ENCODE data around the gene MORC3.

DNA sequence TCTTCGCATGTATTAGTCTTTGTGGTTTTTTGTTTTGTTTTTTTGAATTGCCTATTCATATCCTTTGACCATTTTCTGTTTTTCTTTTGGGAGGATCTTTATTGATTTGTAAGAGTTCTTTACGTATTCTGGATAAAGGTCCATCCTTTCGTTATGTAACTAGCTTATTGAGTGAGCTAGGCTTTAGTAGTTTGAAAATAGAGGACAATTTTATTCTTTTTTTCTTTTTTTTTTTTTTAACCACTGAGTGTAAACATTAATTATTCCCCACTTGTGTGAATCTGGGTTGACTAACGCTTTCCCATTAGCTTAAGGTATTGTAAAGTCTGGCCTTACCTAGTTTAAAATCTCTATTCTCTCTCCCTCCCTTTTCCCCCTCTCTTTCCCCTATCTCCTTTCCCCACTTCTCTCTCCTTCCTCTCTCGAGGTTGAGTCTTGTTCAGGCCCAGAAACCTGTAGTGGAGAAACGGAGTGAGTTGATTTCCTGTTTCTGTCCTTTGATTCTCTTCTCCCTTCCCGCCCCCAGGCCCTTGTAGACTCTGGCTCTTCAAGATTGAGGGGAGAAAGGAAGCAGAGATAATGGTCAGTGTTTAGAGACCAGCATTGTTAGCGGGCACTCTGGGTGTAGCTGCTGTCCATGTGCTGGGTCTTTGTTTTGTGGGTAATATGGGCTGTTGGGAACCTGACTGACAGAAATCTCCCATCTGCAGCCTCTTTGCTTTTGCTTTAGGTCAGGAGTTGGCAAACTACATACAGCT, 1.5 kb downstream of the MORC3 start:
- no peak for TF ChIP-seq POLR2A (IDR thresholded peaks at IDR 0.05; ENCODE audit: extremely low read depth, insufficient read length)
- no peak for TF ChIP-seq CTCF (IDR thresholded peaks at IDR 0.05; ENCODE audit: low read depth, low read length)
- TF ChIP-seq, protein P1, sequence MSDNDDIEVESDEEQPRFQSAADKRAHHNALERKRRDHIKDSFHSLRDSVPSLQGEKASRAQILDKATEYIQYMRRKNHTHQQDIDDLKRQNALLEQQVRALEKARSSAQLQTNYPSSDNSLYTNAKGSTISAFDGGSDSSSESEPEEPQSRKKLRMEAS (IDR thresholded peaks at IDR 0.05; ENCODE audit: low read depth, low read length) = peak; percentile 49; the same call in 1 of the 2 replicates
